ENCODE results near the gene CDKL1. TPM values are rescaled to one million over a fixed set of nuclear protein-coding genes. Genes with fewer than 3 reads are reported as not detected.

CDKL1 gene
- total RNA-seq, 1 experiment from 2014 or later: 5.4 TPM

DNA sequence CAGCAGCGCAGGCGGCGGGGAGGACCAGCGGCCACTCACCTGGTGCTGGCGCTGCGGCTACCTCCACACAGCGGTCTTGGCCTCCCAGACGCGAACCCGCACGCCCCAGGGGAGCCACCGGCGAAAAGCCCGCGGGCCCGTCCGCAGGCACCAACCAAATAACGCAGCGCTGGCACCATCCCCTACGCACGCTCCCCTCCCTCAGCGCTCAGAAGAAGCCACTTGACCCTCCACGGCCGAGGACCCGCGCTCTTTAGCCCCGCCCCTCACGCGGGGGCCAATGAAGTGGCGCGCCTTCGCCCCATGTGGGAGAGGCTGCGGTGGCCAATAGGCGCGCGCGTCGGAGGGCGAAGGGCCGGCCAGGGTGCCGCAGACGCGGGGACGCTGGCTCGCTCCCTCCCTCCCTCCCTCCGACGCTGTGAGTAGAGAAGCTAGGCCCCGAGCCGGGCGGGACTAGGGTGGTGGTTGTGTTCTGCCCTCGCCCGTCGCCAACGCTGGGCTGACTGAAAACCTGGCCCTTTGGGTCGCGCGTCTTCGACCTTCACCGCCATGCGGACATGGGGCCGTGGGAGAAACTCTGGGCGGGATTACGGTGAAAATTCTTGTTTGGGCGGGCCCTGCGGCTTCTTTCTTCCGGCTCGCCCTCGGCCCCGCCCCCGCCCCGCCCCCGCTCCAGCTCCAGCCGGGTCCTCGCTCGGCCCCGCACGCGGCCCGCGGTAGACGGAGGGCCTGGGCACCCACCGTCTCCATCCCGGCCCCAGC lies 84.5 kb downstream of the CDKL1 start, which contains the start of the genes DMAC2L and L2HGDH:
Gene DMAC2L, plus strand, starts transcription at position 353 of the 762 bp plus-strand sequence. CDS start 9,164 bp downstream, outside the sequence.
Gene L2HGDH, minus strand, starts transcription at position 258 of the 762 bp plus-strand sequence. Its CDS starts 79 bp downstream, at position 179.
- H3K4me1 ChIP-seq: 0 out of 2 replicates have a peak, but pooled peaks cover 5% of the 10 kb centered on the region
- intact Hi-C loops (cut with micrococcal nuclease; ENCODE audit: unreplicated experiment): loop anchor here (5.0 kb wide), 3 partner anchors 70 to 450 kb away; partner anchors contain the start of gene SOS2
- peak; percentile 94 to 96 for DNase-seq
- no peaks in the 10 kb centered on the region for H3K36me3 ChIP-seq (ENCODE audit: control insufficient read depth, insufficient read depth, low read length)
- no peaks in the 10 kb centered on the region for H3K27me3 ChIP-seq (replicated peaks; ENCODE audit: control insufficient read depth, insufficient read depth, low read length)
- ChIA-PET POLR2A (interaction anchor here (0.6 to 1.0 kb wide), 9 partner anchors 9 to 543 kb away, joined by 3 to 7 read pairs (median 4); no protein-coding TSS in a partner anchor), CTCF (interaction anchor here (0.6 to 2.9 kb wide), 8 partner anchors 9 to 1270 kb away, joined by 3 to 17 read pairs (median 4); partner anchors contain the start of gene MAP4K5)
- TF ChIP-seq CTCF (IDR thresholded peaks at IDR 0.05; ENCODE audit: insufficient read depth in 1 of 2, low read depth in 1 of 2, low read length in 1 of 2, severe bottlenecking in 1 of 2, unreplicated experiment in 1 of 2): peak in 1 of 2 experiments; percentile 7
- peaks cover 37% of the 10 kb centered on the region for H3K36me3 Mint-ChIP-seq (ENCODE audit: insufficient read depth, unreplicated experiment)
- H3K9me3 ChIP-seq: no peaks in the 10 kb centered on the region
- peak within 1 kb of the TSS; percentile 78 for H3K4me3 ChIP-seq (ENCODE audit: low read depth, low read length)
- peaks cover 7% of the 10 kb centered on the region for H3K4me1 Mint-ChIP-seq (ENCODE audit: low read depth, unreplicated experiment)
- no TSS peak for BruUV-seq (replicated peaks)
- no peaks in the 10 kb centered on the region for H3K27me3 Mint-ChIP-seq (ENCODE audit: insufficient read depth, unreplicated experiment)
- no peaks in the 10 kb centered on the region for H3K9me3 Mint-ChIP-seq (ENCODE audit: unreplicated experiment)
- peak within 1 kb of the TSS; percentile 92 for H3K27ac Mint-ChIP-seq (ENCODE audit: unreplicated experiment)
- peak within 1 kb of the TSS; percentile 87 for H3K4me3 Mint-ChIP-seq (ENCODE audit: unreplicated experiment)

DNA sequence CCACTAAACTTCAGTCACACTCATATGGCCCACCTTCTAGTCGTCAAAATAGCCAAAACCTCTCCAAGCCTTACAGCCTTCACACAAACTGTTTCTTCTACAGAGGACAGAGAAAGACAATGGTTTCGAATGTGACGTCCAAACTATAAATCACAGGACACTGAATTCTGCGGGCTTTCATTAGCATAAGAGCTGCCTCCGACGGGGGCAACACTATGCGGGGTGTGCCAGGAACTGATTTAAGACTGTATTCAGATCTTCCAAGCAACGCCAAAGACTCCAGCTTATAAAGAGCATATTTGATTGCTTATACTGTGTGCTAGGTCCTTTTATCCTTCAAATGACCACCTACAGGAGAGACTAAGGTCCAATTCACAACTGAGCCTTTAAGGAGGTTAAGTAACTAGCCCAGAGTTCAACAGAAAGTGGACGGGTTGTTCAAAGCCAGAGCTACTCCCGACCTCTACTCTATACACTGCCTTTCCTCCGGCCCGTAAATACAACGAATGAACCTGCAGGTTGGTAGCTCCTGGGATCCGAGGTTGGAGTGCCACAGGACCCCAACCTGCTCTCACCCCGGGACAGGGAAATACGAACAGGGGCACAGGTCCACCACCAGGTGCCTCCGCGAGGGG lies 85.2 kb downstream of the CDKL1 start:
- Histone ChIP-seq H3K9me3 (no peaks in the 10 kb centered on the region), H3K36me3 (ENCODE audit: control insufficient read depth, insufficient read depth, low read length) (no peaks in the 10 kb centered on the region), H3K4me3 (ENCODE audit: low read depth, low read length) (peak overlapping the region; percentile 78), H3K4me1 (0 out of 2 replicates have a peak, but pooled peaks cover 5% of the 10 kb centered on the region), H3K27me3 (replicated peaks; ENCODE audit: control insufficient read depth, insufficient read depth, low read length) (no peaks in the 10 kb centered on the region)
- CTCF ChIA-PET: interaction anchor here (2.9 kb wide), 1 partner anchor 10 kb away, joined by 17 read pairs; no protein-coding TSS in a partner anchor
- intact Hi-C loops (cut with micrococcal nuclease; ENCODE audit: unreplicated experiment): loop anchor here (5.0 kb wide), 3 partner anchors 71 to 449 kb away; partner anchors contain the start of gene SOS2
- no peaks in the 10 kb centered on the region for H3K27me3 Mint-ChIP-seq (ENCODE audit: insufficient read depth, unreplicated experiment)
- H3K27ac Mint-ChIP-seq (ENCODE audit: unreplicated experiment): peak overlapping the region; percentile 92
- POLR2A ChIA-PET: interaction anchor here (0.7 to 1.0 kb wide), 2 partner anchors 8 to 472 kb away, joined by 5 to 7 read pairs; no protein-coding TSS in a partner anchor
- H3K36me3 Mint-ChIP-seq (ENCODE audit: insufficient read depth, unreplicated experiment): peaks cover 33% of the 10 kb centered on the region
- H3K4me3 Mint-ChIP-seq (ENCODE audit: unreplicated experiment): peak overlapping the region; percentile 87
- TSS peak; percentile 80 for BruUV-seq (replicated peaks)
- no peak for DNase-seq
- TF ChIP-seq CTCF (IDR thresholded peaks at IDR 0.05; ENCODE audit: insufficient read depth in 1 of 2, low read depth in 1 of 2, low read length in 1 of 2, severe bottlenecking in 1 of 2, unreplicated experiment in 1 of 2): peak; percentile 70 to 85
- H3K4me1 Mint-ChIP-seq (ENCODE audit: low read depth, unreplicated experiment): peaks cover 7% of the 10 kb centered on the region
- no peaks in the 10 kb centered on the region for H3K9me3 Mint-ChIP-seq (ENCODE audit: unreplicated experiment)

- Mint-ChIP-seq H3K27ac (ENCODE audit: unreplicated experiment) (peak overlapping the region; percentile 92), H3K9me3 (ENCODE audit: unreplicated experiment) (no peaks in the 10 kb centered on the region), H3K36me3 (ENCODE audit: insufficient read depth, unreplicated experiment) (peaks cover 30% of the 10 kb centered on the region), H3K4me1 (ENCODE audit: low read depth, unreplicated experiment) (peaks cover 7% of the 10 kb centered on the region), H3K27me3 (ENCODE audit: insufficient read depth, unreplicated experiment) (no peaks in the 10 kb centered on the region), H3K4me3 (ENCODE audit: unreplicated experiment) (peak overlapping the region; percentile 87)
- H3K36me3 ChIP-seq (ENCODE audit: control insufficient read depth, insufficient read depth, low read length): no peaks in the 10 kb centered on the region
- H3K4me3 ChIP-seq (ENCODE audit: low read depth, low read length): peak overlapping the region; percentile 78
- no peak for TF ChIP-seq CTCF (IDR thresholded peaks at IDR 0.05; ENCODE audit: insufficient read depth in 1 of 2, low read depth in 1 of 2, low read length in 1 of 2, severe bottlenecking in 1 of 2, unreplicated experiment in 1 of 2)
- DNase-seq: no peak
- H3K9me3 ChIP-seq: no peaks in the 10 kb centered on the region
- H3K27me3 ChIP-seq (replicated peaks; ENCODE audit: control insufficient read depth, insufficient read depth, low read length): no peaks in the 10 kb centered on the region
- H3K4me1 ChIP-seq: 0 out of 2 replicates have a peak, but pooled peaks cover 5% of the 10 kb centered on the region
- POLR2A ChIA-PET: no interaction called here
- CTCF ChIA-PET: interaction anchor here (0.6 to 2.9 kb wide), 2 partner anchors 11 to 187 kb away, joined by 4 to 17 read pairs; no protein-coding TSS in a partner anchor
- intact Hi-C loops (cut with micrococcal nuclease; ENCODE audit: unreplicated experiment): loop anchor here (5.0 kb wide), 3 partner anchors 72 to 448 kb away; partner anchors contain the start of gene SOS2
- no TSS peak for BruUV-seq (replicated peaks)
Measured at GRCh38 chr14:50310445-50310844, 86.2 kb downstream of the CDKL1 start.
